ENCODE results near the gene TNIK.

Gene TNIK

DNA sequence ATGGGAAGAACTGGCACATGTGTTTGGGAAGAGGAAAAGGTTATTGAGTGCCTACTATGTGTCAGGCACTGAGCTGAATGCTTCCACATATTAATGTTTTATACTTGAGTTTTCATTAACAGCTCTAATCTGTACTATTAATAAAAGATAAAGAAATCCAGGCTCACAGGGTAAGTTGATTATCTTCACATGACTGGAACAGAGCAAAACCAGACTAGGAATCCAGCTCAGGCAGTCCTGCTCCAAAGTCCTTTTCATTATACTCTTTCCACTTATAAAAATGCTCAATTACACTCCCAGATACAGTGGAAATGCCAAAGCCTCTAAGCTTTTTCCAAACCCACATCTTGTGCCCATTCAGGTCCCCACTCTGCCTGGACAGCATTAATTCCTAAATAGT, 97.6 kb downstream of the TNIK start:
- DNase-seq (ENCODE audit: low read depth), result no peak

DNA sequence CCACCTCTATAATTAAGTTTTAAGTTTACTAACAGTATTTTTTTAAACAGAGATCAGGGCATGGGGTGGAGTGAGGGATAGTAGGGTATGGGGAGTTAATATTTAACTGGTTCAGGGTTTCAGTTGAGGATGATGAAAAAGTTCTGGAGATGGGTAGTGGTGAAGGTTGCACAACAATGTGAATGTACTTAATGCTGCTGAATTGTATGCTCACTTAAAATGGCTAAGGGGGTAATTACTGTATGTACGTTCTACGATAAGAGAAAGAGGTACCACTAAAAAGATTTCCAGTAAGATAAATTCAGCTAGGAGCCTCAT, 101.4 kb downstream of the TNIK start:
- DNase-seq (ENCODE audit: low read depth), result no peak

DNA sequence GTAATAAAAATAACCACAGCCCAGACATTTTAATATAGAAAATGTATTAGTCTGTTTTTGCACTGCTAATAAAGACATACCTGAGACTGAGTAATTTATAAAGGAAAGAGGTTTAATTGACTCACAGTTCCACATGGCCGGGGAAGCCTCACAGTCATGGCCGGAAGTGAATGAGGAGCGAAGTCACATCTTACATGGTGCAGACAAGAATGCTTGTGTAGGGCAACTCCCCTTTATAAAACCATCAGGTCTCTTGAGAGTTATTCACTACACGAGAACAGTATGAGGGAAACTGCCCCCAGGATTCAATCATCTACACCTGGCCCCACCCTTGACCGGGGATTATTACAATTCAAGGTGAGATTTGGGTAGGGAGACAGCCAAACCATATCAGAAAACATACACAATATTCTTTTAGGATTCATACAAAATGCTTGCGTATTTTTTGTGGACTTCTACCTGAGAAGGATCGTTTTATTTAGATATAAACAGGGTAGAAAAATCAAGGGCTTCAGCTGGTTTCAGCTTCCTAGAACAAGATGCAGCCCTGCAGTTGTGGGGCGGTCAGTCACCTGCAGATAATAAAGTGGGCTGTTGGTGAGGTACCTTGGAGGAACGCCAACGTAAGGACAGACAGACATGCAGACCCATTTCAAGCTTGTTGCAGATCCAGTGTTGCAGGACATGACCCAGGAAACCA, 101.9 kb downstream of the TNIK start:
- no peak for DNase-seq (ENCODE audit: low read depth)

DNA sequence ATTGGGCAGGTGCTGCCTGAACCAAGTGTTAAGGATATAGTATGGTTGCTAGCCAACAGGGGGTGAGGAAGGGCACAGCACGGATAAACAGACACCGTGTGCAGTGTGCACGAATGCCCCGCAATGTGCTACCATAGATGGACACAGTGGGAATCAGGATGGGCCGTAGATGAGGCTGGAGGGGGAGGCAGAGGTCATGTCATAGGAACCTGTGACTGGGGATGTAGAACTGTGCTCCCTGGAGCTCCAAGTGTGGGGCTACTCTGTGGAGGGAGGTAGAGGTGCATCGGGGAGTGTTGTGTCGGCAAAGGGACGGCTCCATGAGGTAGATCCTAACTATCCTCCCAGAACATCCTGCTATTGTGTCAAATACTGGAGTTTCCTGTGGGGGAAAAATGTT, 102.5 kb downstream of the TNIK start:
- DNase-seq (ENCODE audit: low read depth), result no peak

DNA sequence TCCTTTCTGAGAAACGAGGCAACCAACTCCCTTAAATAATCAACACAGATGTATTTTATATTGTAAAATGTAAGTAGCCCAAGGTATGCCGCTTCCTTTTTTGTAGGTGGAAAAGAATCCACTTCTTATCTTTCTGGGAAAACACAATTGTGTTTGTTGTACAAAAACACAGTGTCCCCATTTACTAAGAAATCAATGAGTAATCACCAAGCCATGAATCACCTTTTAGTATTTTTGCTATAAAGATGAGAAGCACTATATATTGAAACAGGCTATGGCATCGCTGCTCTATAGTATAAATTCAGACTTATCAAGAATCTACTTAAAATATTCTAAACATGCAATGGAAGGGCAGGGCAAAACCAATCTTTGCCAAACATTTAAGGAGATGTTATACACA, 104.0 kb downstream of the TNIK start:
- no peak for DNase-seq (ENCODE audit: low read depth)

DNA sequence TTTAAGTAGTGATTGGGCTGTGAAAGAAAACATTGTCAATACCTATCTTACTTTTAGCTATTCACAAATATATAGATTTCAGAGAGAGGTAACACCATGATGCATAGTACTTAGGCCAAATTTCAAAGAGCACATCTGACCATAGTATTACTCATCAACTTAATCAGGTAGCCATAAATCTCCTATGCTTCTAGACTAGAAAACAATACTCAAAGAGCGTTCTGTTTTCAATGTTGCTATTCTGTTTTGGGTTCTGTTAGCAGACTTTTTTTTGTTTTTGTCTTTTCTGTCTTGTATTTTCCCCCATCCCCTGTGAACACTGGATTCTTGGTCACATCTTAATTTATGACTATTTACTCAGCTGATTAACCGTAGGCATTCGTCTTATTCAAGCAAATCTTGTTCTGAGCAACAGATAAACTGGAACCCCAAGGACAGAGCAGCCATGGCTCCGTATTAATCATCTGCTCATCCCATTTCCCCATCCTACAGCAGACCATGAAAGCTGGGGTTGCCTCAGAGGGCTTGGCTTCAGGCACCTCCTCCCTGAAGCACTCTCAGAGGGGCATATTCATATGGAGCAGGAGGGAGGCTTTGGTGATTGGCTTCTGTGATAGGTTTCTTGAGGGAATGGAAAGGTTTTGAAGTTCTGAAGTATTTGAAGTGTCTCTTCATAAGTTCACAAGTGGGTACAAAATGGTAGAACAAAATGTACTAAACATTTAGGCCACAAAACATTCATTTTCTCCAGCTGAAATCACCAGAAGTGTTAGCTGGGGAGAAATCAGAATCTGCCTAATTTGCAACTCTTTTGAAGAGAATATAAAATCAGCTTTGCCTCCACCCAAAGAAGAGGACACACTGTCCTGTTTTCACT, 105.3 kb downstream of the TNIK start:
- no peak for DNase-seq (ENCODE audit: low read depth)

DNA sequence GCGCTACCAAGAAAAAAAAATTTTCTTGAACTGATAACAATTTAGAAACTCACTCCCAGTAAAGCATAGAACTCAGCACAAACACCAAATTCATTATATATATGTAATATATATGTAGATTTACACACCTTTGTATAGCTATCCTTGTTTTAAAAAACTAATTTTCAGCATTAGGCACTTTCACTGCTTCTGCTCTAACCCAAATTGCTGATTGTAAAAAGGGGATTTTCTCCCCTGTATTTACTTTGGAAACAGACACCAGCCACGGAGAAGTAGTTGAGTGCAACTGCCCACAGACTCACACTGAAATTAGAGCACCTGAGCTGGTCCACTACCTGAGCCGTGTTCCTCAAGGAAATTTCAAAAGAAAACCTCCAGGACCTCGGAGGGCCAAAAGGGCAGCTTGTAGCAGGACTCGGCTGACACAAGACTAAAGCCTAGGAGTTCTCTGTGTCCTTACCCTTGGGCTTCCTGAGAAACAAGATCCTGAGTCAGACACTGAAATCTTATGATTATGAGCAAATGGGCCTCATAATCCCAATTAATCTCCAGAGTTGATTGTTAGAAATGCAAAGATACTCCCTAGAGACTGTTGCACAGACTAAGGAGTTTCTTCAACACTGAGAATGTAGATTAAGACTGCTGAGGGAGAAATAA, 106.0 kb downstream of the TNIK start:
- DNase-seq (ENCODE audit: low read depth), result no peak

DNA sequence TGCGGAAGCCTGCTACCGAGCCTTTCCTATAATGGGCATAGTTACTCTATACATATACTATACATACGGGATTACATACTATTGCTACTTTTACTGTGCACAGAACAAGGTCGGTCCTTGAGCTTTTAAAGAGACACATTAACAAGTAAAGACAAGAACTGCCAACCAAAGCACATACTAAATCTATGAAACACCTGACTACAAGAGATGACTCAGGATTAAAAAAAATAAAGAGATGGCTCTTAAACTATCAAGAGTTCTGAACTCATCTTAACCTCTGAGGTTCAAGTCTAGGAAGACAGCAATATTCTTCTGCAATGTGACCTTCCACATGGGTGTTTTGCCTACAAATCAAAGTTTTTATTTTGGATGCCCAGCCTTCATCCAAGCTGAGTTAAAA, 106.8 kb downstream of the TNIK start:
- no peak for DNase-seq (ENCODE audit: low read depth)

DNA sequence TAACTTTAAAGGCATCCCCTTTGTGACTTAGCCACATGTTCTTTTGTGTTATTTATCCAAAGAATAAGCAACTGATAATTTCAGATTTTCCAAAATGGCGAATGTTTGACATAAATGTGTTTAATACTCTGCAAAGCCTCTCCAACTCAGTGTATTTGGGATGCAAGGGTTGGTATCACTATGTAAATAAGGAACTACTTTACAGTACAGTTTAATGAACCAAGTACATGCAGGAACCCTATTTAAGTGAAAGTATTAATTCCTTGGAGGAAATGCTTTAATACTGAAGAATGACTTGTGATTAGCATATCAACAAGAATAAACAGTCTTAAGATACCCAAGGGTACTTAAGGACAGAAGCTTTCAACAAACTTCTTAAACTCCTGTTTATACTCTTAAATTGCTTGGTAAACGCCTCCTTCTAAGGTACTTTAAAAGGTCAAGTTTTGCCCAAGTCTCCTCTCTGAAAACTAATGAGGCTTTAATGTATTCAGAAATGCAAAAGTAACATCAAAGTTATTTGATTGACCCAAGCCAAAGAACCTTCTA, 107.7 kb downstream of the TNIK start:
- DNase-seq (ENCODE audit: low read depth), result no peak

DNA sequence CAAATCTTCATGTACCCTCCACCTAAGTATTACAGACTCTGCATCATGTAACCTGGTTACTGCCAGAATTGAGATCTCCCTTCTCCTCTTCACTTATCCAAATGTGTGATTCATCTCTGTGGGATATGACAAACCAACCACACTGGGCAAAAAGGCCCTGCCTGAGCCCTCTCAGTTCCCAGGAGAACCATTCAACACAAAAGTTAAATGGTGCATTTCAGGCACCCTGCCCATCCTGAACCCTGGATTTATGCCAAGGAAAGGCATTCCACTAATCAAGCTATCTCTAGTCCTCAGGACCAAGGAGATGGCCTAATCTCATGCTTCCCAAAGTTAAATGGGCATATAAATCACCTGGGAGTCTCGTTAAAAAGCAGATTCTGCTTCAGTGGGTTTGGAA, 108.5 kb downstream of the TNIK start:
- no peak for DNase-seq (ENCODE audit: low read depth)

DNA sequence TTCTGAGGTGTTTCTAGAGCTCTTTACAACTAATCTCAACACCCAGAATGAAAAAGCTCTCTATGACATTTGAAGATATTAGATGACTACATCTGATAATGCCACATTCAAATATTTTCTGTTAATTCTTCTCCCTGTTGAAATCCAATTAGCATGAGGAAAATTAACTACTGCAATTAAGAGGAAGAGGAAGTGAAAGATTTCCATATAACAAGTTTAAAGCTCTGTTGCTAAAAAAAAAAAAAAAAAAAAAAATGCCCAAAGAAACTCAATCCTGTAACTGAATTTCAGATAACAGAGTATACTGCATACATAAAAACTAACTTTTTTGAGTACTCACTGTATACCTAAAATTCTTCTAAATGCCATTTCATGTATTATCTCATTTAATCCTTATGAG, 109.8 kb downstream of the TNIK start:
- DNase-seq (ENCODE audit: low read depth), result no peak

DNA sequence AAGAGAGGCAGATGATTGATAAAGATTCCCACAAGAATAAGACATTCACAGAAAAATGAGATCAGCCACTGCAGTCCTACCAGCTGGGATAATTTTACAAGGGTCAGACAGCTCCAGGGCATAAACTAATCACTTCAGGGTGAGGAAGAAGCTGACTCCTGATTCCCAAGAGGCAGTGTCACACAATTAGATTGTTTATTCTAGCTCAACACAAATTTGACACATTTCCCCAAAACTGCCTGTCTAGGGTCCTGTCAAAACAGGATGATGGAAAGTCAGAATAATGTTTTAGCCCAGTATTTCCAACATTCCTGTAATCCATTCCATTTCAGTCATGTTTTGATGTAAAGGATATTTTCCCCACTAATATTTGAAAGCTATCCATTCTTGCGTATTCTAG, 110.8 kb downstream of the TNIK start:
- no peak for DNase-seq (ENCODE audit: low read depth)

DNA sequence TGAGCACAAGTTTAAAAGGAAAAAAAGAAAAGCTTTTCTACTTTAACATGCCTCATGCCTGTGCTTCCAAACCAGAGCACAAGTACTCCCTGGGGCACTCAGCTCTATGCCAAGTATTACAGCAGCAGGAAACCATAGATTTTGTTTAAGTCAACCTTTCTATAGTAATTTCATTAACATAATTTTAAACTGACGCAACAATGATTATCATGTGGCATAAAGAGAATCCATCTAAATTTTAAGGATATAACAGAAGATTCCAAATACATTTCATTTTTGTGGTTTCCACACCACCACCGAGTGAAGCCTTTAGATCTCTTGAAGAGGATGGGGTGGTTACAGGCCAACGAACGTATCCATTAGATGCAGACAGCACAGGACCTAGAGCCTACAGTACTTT, 112.1 kb downstream of the TNIK start:
- no peak for DNase-seq (ENCODE audit: low read depth)

DNA sequence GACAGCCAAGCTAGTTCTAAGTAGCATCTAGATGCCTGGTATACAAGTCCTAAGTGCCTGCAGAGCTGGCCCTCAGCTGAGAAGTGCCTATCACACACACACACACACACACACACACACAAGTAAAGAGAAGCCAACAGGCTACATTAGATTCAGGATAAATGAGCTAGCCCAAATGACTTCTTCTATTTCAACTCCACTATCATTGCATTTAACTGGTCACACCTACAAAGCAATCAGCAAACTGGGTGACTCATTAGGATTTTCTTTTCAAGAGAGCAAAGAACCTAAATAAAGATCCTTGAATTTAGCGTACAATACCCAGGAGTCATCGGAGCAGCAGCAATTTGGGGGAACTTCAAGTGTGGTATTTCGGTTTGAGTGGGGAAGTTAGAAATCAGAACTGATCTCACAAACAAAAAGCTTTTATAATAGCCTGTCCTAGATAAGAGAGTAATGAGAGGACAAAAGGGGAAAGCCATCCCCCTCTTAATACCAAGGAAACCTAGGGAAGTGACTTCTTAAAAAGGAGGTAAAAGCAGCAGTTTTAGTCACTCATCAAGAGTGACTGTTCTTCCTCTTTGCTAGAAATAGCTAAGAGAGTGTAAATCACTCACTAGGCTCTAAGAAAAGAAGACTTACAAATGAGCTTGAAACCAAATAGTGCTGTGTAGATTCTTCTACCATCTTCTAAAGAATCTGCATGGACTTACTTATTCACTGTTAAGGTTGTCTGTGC, 112.7 kb downstream of the TNIK start:
- no peak for DNase-seq (ENCODE audit: low read depth)

DNA sequence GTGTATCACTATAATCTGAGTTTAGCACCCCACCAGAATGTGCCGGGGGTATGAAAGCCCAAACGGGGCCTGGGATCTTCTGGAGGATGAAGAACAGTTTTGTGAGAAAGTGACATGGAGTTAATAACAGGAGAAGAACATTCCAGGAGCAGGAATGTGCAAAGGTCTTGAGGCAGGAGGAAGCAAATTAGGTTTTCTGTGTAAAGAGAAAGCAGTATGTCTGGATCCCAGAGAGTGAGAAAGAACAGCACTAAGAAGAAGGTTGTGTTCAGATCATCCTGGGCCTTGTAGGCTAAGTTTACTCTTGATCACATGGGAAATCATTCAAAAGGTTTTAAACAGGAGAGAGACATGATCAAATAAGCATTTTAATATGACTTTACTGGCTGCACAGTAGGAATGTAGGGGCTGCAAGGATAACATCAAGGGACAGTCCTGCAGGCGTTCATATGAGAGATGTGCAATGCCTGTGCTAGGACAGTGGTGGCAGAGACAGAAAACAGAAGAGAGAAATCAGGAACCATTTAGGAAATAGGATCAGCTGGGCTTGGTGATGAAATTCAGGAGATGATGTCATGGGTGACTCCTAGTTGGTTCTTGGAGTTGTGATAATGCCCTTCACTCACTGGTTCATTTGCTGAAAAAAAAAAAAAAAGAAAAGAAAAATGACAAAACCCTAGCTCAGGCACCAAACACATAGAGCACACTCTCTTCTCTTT, 113.5 kb downstream of the TNIK start:
- DNase-seq (ENCODE audit: low read depth), result no peak

DNA sequence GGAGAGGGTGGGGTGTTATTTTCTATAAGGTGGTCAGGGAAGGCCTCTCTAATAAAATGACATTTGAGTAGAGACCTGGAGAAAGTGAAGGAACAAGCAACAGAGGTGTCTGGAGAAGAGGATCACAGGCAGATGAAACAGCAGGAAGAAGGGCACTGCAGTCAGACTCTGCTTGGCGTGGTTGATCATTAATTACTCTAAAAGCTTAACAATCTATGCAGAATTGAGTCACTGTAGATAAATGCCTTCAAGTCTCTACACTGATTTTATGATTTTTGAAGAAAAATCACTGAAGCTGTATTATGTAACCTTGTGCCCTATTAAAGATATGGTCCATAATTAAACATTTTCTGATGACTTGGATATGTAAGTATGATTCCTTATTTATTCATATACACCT, 114.2 kb downstream of the TNIK start:
- DNase-seq (ENCODE audit: low read depth), result no peak

DNA sequence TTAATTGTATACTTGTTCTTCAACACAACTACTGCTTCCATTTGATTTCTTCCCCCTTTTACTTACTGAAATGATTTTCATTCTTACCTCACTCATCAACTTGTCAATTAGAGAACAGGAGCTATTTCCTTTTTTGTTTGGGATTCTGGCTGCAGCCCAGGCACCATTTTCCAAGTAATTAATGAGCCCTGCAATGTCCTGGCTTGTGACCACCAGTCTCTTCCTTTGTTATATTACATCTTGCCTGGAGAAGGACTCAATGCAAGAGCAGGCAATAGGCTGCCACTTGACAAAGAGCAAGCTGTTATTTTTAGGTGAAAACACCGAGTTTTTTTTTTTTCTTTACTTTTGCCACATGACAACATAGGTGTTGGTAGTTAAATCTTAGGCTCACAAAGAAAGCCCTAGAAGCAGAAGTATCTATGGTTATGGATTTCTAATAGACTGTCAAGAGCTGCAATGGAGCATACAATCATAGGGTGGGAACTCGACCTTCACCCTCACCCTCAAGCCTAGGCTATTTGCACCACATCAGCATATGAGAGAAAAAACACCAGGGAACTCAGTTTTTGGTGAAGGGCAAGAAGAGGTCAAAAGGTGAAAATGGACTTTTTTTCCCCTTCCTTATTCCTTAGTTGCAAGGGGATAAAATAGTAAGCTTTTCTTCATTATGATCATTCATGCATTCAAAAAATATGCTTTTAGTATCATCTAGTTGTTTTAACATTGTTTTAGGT, 114.9 kb downstream of the TNIK start:
- no peak for DNase-seq (ENCODE audit: low read depth)

DNA sequence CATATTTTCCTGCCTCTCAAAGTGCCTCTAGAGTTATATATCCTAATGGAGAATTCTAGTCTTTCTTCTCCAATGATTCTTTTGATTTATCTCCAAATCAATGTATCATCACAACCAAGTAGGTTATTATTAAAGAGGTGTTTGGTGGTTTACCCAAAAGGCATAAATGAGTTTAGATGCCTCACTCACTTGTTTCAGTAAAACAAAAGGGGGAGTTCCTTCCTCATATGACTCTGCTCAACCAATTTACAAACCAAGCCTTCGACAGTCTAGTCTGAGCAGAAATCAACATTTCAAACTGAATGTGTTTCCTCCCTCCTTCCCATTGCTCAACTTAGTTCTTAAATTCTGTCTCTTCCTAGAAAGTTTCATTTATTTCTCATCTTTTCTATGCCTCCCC, 116.5 kb downstream of the TNIK start:
- no peak for DNase-seq (ENCODE audit: low read depth)

DNA sequence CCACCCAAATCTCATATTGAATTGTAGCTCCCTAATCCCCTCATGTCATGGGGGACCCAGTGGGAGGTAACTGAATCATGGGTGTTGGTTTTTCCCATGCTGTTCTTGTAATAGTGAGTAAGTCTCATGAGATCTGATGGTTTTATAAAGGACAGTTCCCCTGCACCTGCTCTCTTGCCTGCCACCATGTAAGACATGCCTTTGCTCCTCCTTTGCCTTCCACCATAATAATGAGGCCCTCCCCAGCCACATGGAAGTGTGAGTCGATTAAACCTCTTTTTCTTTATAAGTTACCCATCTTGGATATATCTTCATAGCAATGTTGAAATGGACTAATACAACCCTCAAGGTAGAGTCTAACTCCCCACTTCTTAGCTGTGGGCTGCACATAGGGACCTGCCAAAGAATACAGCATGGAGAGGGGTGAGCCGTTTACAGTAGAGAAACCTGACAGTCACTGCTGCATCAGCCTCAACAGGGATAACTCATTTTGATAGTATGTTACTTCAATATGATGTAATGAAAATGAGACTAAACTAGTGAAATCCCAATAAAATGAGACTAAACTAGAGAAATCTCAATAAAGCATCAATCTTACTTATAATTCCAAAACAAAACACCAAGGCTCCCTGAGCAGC, 117.3 kb downstream of the TNIK start:
- no peak for DNase-seq (ENCODE audit: low read depth)

DNA sequence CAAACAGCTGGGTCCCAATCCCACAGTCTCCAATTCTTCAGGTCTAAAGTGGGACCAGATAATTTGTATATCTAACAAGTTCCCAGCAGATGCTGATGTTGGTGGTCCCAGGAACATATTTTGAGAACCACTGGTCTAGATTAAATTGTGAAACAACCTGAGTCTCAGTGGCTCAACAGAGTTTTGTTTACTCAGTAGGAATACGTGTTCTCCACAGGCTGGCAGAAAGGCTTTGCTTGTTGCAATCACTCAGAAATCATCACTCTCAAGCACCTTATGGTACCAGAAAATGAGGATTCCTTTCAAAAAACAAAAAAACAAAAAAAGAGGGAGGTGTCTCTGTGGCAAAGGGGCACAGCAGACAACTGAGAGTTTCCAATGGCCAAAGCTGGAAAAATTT, 118.0 kb downstream of the TNIK start:
- no peak for DNase-seq (ENCODE audit: low read depth)

Measured in stimulated activated CD8-positive, alpha-beta memory T cell treated with anti-CD3 and anti-CD28 coated beads, Interleukin-7, amount 100 ng/mL, for 24 hours (primary cell).